ENCODE results near the gene DKK1.

DKK1 gene

GRCh38 chr10:52347327-52347667 is 33.2 kb downstream of the DKK1 start (continued):
- TF ChIP-seq, protein P1, sequence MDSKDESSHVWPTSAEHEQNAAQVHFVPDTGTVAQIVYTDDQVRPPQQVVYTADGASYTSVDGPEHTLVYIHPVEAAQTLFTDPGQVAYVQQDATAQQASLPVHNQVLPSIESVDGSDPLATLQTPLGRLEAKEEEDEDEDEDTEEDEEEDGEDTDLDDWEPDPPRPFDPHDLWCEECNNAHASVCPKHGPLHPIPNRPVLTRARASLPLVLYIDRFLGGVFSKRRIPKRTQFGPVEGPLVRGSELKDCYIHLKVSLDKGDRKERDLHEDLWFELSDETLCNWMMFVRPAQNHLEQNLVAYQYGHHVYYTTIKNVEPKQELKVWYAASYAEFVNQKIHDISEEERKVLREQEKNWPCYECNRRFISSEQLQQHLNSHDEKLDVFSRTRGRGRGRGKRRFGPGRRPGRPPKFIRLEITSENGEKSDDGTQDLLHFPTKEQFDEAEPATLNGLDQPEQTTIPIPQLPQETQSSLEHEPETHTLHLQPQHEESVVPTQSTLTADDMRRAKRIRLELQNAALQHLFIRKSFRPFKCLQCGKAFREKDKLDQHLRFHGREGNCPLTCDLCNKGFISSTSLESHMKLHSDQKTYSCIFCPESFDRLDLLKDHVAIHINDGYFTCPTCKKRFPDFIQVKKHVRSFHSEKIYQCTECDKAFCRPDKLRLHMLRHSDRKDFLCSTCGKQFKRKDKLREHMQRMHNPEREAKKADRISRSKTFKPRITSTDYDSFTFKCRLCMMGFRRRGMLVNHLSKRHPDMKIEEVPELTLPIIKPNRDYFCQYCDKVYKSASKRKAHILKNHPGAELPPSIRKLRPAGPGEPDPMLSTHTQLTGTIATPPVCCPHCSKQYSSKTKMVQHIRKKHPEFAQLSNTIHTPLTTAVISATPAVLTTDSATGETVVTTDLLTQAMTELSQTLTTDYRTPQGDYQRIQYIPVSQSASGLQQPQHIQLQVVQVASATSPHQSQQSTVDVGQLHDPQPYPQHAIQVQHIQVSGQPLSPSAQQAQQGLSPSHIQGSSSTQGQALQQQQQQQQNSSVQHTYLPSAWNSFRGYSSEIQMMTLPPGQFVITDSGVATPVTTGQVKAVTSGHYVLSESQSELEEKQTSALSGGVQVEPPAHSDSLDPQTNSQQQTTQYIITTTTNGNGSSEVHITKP (tag by site-specific recombination; IDR thresholded peaks at IDR 0.05): no peak

DNA sequence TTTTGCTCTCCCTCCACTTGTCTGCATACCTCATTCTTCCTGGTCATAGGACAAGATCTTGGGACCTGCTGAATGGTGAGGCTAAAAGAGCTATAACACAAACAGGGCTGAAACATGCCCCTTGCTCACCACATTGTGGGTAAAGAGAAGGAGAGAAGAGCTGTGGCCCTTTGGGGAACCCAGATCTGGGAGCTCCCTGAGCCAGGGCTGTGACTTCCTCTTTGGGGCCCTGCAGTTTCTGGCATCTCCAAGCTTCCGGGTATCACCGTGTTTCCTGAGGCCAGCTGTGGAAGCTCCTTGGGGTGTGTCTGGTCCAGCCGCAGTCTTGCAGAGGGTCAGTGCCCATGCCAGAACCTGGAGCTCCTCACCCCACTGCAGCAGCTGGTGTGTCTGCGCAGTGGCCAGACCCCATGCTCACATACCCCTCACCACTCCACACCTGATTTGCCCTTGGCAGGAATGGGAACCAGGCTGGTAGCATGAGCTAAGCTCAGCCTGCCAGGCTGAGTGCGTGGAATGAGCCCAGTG is 34.0 kb downstream of the DKK1 start:
- Histone ChIP-seq H3K9me3 (ENCODE audit: control insufficient read depth, insufficient read depth, low read depth, low read length) (no peaks in the 10 kb centered on the region), H3K36me3 (ENCODE audit: control insufficient read depth in 2 of 2, insufficient read depth in 1 of 2, low read length in 2 of 2) (no peaks in the 10 kb centered on the region), H3K4me3 (ENCODE audit: low read depth, low read length) (no peak overlapping the region), H3K4me1 (ENCODE audit: control insufficient read depth, insufficient read depth, low read length) (no peaks in the 10 kb centered on the region), H3K27ac (ENCODE audit: extremely low read depth, low read depth, low read length) (no peak overlapping the region)
- TF ChIP-seq SP2 (tag by site-specific recombination; IDR thresholded peaks at IDR 0.05) (no peak), MZF1 (tag by site-specific recombination; IDR thresholded peaks at IDR 0.05; ENCODE audit: borderline replicate concordance) (no peak), OSR2 (tag by site-specific recombination; IDR thresholded peaks at IDR 0.05) (no peak), ZNF791 (tag by site-specific recombination; IDR thresholded peaks at IDR 0.05) (no peak), ZNF837 (tag by site-specific recombination; IDR thresholded peaks at IDR 0.05) (no peak), ZSCAN16 (tag by site-specific recombination; IDR thresholded peaks at IDR 0.05) (no peak), HOXD13 (CRISPR knock-in tag; IDR thresholded peaks at IDR 0.05; ENCODE audit: borderline replicate concordance) (no peak), TCF7L2 (IDR thresholded peaks at IDR 0.05; ENCODE audit: borderline replicate concordance, low read depth, low read length) (no peak), ZNF654 (tag by site-specific recombination; IDR thresholded peaks at IDR 0.05; ENCODE audit: low read depth) (no peak), ZEB2 (tag by site-specific recombination; IDR thresholded peaks at IDR 0.05) (no peak), ZSCAN30 (tag by site-specific recombination; IDR thresholded peaks at IDR 0.05) (no peak), GLI4 (tag by site-specific recombination; IDR thresholded peaks at IDR 0.05) (no peak), ZFP37 (tag by site-specific recombination; IDR thresholded peaks at IDR 0.05) (no peak), MEIS1 (CRISPR knock-in tag; IDR thresholded peaks at IDR 0.05; ENCODE audit: borderline replicate concordance) (no peak), GLIS1 (tag by site-specific recombination; IDR thresholded peaks at IDR 0.05) (no peak), ZBTB1 (tag by site-specific recombination; IDR thresholded peaks at IDR 0.05) (no peak)
- TF ChIP-seq, protein P1 (tag by site-specific recombination; IDR thresholded peaks at IDR 0.05): no peak
- TF ChIP-seq, protein P2, sequence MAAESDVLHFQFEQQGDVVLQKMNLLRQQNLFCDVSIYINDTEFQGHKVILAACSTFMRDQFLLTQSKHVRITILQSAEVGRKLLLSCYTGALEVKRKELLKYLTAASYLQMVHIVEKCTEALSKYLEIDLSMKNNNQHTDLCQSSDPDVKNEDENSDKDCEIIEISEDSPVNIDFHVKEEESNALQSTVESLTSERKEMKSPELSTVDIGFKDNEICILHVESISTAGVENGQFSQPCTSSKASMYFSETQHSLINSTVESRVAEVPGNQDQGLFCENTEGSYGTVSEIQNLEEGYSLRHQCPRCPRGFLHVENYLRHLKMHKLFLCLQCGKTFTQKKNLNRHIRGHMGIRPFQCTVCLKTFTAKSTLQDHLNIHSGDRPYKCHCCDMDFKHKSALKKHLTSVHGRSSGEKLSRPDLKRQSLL (tag by site-specific recombination; IDR thresholded peaks at IDR 0.05): no peak
- CTCF ChIA-PET: interaction anchor here (1.2 to 1.5 kb wide), 2 partner anchors 40 to 219 kb away, joined by 3 to 5 read pairs; no protein-coding TSS in a partner anchor
- POLR2A ChIA-PET: interaction anchor here (0.6 kb wide), 1 partner anchor 865 kb away, joined by 10 read pairs; no protein-coding TSS in a partner anchor
